HepG2 (cell line): ENCODE results near the gene KLHDC4. TPM values are rescaled to one million over a fixed set of nuclear protein-coding genes. Genes with fewer than 3 reads are reported as not detected.
A peak's percentile ranks its signal among the peaks of the same experiment; 100 is the strongest.

Experiments used
- HIVEP1 ChIP-seq: sonication (generic); formaldehyde crosslinking; IDR thresholded peaks from 2 replicates; pipeline ENCODE4 v1.4.0; 2020; ENCODE audit warnings: mild to moderate bottlenecking, missing genetic modification reagents
- IKZF5 ChIP-seq: IDR thresholded peaks from 2 replicates; pipeline ENCODE4 v1.6.1; 2018; ENCODE audit warnings: missing genetic modification reagents, mild to moderate bottlenecking, missing compliant biosample characterization
- KDM4B ChIP-seq: sonication (generic); formaldehyde crosslinking; IDR thresholded peaks from 2 replicates; pipeline ENCODE4 v1.4.0; 2020; ENCODE audit warnings: missing genetic modification reagents
- MEIS2 ChIP-seq: sonication (generic); formaldehyde crosslinking; IDR thresholded peaks from 2 replicates; pipeline ENCODE4 v1.9.0; 2021; ENCODE audit warnings: mild to moderate bottlenecking, missing genetic modification reagents
- MTF1 ChIP-seq: sonication (generic); formaldehyde crosslinking; IDR thresholded peaks from 2 replicates; pipeline ENCODE4 v1.5.0; 2020; ENCODE audit warnings: missing genetic modification reagents
- NFE2 ChIP-seq: sonication (generic); formaldehyde crosslinking; IDR thresholded peaks from 2 replicates; pipeline ENCODE4 v1.4.0; 2020; ENCODE audit warnings: missing genetic modification reagents
- NFE2L1 ChIP-seq: sonication (generic); formaldehyde crosslinking; IDR thresholded peaks from 2 replicates; pipeline ENCODE4 v1.4.0; 2020; ENCODE audit warnings: missing genetic modification reagents, mild to moderate bottlenecking, borderline replicate concordance
- ZBTB49 ChIP-seq: sonication (generic); formaldehyde crosslinking; IDR thresholded peaks from 2 replicates; pipeline ENCODE4 v1.4.0; 2020; ENCODE audit warnings: missing genetic modification reagents, borderline replicate concordance
- ZFP91 ChIP-seq: sonication (generic); formaldehyde crosslinking; IDR thresholded peaks from 2 replicates; pipeline ENCODE4 v1.9.0; 2022; ENCODE audit warnings: missing genetic modification reagents, mild to moderate bottlenecking, borderline replicate concordance
- ZNF101 ChIP-seq: sonication (generic); formaldehyde crosslinking; IDR thresholded peaks from 2 replicates; pipeline ENCODE4 v1.4.0; 2020; ENCODE audit warnings: mild to moderate bottlenecking, low read depth, missing genetic modification reagents, borderline replicate concordance
- ZNF12 ChIP-seq: sonication (generic); formaldehyde crosslinking; IDR thresholded peaks from 2 replicates; pipeline ENCODE4 v1.5.0; 2020; ENCODE audit warnings: missing genetic modification reagents
- ZNF652 ChIP-seq: IDR thresholded peaks from 2 replicates; pipeline ENCODE4 v1.6.1; 2016; ENCODE audit warnings: low read depth, borderline replicate concordance
- ZNF703 ChIP-seq: sonication (generic); formaldehyde crosslinking; IDR thresholded peaks from 2 replicates; pipeline ENCODE4 v1.5.1; 2020; ENCODE audit warnings: missing genetic modification reagents, mild to moderate bottlenecking, moderate library complexity, borderline replicate concordance
- ZNF704 ChIP-seq: sonication (generic); formaldehyde crosslinking; IDR thresholded peaks from 2 replicates; pipeline ENCODE4 v1.8.1; 2023; ENCODE audit warnings: mild to moderate bottlenecking, inconsistent platforms, moderate library complexity, missing genetic modification reagents, borderline replicate concordance
- ZSCAN30 ChIP-seq: sonication (generic); formaldehyde crosslinking; IDR thresholded peaks from 2 replicates; pipeline ENCODE4 v1.5.0; 2020; ENCODE audit warnings: mild to moderate bottlenecking, missing genetic modification reagents
- polyA plus RNA-seq, 8 experiments: library from polyadenylated mRNA; depleted of rRNA in 3 of 8; stranded (reverse) in 7 of 8; unstranded in 1 of 8; fragments of >200 nt; fragmentation: Illumina TruSeq in 4 of 8; extraction: Trizol in 4 of 8; gene quantifications; 2 replicates each; pipeline versions ENCODE4 v1.2.1 to v1.2.3, GENCODE V29; 2011 to 2016; ENCODE audit warnings: low read depth in 4 of 8, missing spikeins in 1 of 8, mixed read lengths in 1 of 8; ENCODE audit not compliant: insufficient read depth in 1 of 8
- total RNA-seq, 5 experiments: library from RNA; depleted of rRNA; stranded (reverse); fragments of >200 nt; fragmentation: Illumina TruSeq; extraction: Trizol; gene quantifications; 2 replicates each; pipeline ENCODE4 v1.2.3, GENCODE V29; 2016; ENCODE audit warnings: low read depth in 1 of 5
- TF ChIP-seq, protein P1 (sequence below): sonication (generic); formaldehyde crosslinking; IDR thresholded peaks from 2 replicates; pipeline ENCODE4 v1.5.0; 2020; ENCODE audit warnings: missing genetic modification reagents, mild to moderate bottlenecking, borderline replicate concordance
- TF ChIP-seq, protein P2 (sequence below): sonication (generic); formaldehyde crosslinking; IDR thresholded peaks from 2 replicates; pipeline ENCODE4 v1.8.0; 2022; ENCODE audit warnings: mild to moderate bottlenecking, missing genetic modification reagents
- TF ChIP-seq, protein P3 (sequence below): IDR thresholded peaks from 2 replicates; pipeline ENCODE4 v1.6.1; 2016; ENCODE audit warnings: mild to moderate bottlenecking

The KLHDC4 gene
- total and polyA plus RNA-seq, 2 of the 13 experiments (the other 11 are each of a cell fraction or from before 2014, with no cell fraction given) = 18.7 to 31.8 TPM

GRCh38 chr16:87765776-87766484 lies at the start of gene KLHDC4 (continued):
- TF ChIP-seq MTF1 = no peak; the same call in 1 of the 2 replicates
- no peak for TF ChIP-seq ZSCAN30 (CRISPR knock-in tag)
- TF ChIP-seq KDM4B (CRISPR knock-in tag) = peak; percentile 85
- TF ChIP-seq MEIS2 = peak; percentile 53; the same call in 1 of the 2 replicates
- TF ChIP-seq IKZF5 = peak; percentile 93
- TF ChIP-seq, protein P1, sequence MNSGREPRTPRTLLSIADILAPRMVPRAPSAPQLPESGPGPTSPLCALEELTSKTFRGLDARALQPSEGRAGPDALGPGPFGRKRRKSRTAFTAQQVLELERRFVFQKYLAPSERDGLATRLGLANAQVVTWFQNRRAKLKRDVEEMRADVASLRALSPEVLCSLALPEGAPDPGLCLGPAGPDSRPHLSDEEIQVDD (CRISPR knock-in tag) = no peak; the same call in 1 of the 2 replicates
- TF ChIP-seq, protein P2, sequence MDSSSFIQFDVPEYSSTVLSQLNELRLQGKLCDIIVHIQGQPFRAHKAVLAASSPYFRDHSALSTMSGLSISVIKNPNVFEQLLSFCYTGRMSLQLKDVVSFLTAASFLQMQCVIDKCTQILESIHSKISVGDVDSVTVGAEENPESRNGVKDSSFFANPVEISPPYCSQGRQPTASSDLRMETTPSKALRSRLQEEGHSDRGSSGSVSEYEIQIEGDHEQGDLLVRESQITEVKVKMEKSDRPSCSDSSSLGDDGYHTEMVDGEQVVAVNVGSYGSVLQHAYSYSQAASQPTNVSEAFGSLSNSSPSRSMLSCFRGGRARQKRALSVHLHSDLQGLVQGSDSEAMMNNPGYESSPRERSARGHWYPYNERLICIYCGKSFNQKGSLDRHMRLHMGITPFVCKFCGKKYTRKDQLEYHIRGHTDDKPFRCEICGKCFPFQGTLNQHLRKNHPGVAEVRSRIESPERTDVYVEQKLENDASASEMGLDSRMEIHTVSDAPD (CRISPR knock-in tag) = peak; percentile 78; the same call in 1 of the 2 replicates
- peak; percentile 44; the same call in 1 of the 2 replicates for TF ChIP-seq ZNF12 (CRISPR knock-in tag)
- peak; percentile 87; the same call in 1 of the 2 replicates for TF ChIP-seq ZFP91 (CRISPR knock-in tag)
- TF ChIP-seq ZBTB49 = peak; percentile 70; the same call in 1 of the 2 replicates
- TF ChIP-seq, protein P3, sequence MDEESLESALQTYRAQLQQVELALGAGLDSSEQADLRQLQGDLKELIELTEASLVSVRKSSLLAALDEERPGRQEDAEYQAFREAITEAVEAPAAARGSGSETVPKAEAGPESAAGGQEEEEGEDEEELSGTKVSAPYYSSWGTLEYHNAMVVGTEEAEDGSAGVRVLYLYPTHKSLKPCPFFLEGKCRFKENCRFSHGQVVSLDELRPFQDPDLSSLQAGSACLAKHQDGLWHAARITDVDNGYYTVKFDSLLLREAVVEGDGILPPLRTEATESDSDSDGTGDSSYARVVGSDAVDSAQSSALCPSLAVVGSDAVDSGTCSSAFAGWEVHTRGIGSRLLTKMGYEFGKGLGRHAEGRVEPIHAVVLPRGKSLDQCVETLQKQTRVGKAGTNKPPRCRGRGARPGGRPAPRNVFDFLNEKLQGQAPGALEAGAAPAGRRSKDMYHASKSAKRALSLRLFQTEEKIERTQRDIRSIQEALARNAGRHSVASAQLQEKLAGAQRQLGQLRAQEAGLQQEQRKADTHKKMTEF (CRISPR knock-in tag) = peak; percentile 89
- no peak for TF ChIP-seq ZNF703 (CRISPR knock-in tag)
- TF ChIP-seq HIVEP1 (CRISPR knock-in tag) = peak; percentile 87
- TF ChIP-seq ZNF704 (CRISPR knock-in tag) = peak; percentile 88; the same call in 1 of the 2 replicates
- no peak for TF ChIP-seq NFE2L1 (CRISPR knock-in tag)
- TF ChIP-seq ZNF652 = no peak
- no peak for TF ChIP-seq ZNF101
- TF ChIP-seq NFE2 = no peak
